ENCODE results near the gene ASCL1. TPM values are rescaled to one million over a fixed set of nuclear protein-coding genes. Genes with fewer than 3 reads are reported as not detected.

ASCL1 gene
- total RNA-seq, 3 donors from 2014 or later (not counting 1 experiment from before 2014, with no cell fraction given): not detected

DNA sequence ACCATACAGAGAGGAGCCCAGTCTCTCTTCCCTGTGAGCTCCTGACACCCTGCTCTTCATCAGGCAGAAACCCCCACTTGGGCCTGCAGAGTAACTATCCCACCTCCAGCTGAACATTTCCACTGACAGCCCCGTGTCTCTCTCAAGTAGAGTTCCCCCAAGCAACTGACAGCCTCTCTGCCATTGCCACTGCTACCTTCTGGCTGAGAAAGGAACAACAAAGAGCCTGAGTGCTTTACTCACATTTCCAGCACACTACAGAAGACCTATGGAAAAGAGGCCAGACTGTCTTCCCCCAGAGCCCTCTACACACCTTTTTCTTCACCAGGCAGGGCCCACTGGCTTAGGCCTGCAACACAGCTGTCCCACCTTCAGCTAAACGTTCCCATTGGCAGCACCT, 18.4 kb upstream of the ASCL1 start:
- Mint-ChIP-seq H3K36me3 (no peaks in the 10 kb centered on the region), H3K27me3 (ENCODE audit: low read depth in 2 of 2) (no peaks in the 10 kb centered on the region), H3K4me3 (no peak overlapping the region), H3K9me3 (no peaks in the 10 kb centered on the region), H3K4me1 (no peaks in the 10 kb centered on the region), H3K27ac (no peak overlapping the region)
- Histone ChIP-seq H3K27me3 (ENCODE audit: control insufficient read depth, insufficient read depth, low read length) (no peaks in the 10 kb centered on the region), H3K4me1 (ENCODE audit: control insufficient read depth, insufficient read depth, low read length) (no peaks in the 10 kb centered on the region), H3K27ac (ENCODE audit: low read length) (no peak overlapping the region), H3K36me3 (ENCODE audit: control insufficient read depth, insufficient read depth, low read length) (no peaks in the 10 kb centered on the region), H3K9me3 (ENCODE audit: control insufficient read depth, insufficient read depth, low read length) (peaks cover 3% of the 10 kb centered on the region), H3K4me3 (ENCODE audit: low read length) (no peak overlapping the region)
- 66% methylated on average over 2 of the region's 2 CpGs for WGBS (ENCODE audit: insufficient coverage)
- no peak for DNase-seq
- ATAC-seq: no peak
- TF ChIP-seq CTCF (IDR thresholded peaks at IDR 0.05): no peak
- intact Hi-C loops (cut with micrococcal nuclease): no loop called here

DNA sequence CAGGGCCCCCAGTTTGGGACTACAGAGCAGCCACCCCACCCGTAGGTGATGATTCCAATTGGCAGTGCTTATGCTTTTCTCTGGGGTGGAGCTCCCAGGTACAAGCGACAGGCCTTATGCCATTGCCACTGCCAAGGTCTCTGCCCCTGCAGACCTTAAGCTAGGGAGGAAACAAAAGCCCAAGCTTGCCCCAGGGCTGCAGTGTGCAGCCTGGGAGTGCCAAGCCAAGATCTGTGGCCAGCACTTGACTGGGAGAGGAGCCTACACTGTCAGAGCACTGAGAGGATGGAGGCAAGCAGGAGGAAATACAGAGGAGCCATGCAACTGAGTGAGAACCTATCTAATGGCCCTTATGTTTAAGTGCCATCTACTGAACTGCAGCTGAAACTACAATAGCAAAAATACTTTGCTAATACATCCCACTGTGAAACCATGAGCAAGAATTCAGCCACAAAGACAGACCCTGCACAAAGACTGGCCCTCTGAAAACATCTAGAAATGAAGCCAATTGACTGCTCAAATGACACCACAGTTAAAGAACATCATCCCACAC, 17.7 kb upstream of the ASCL1 start:
- Histone ChIP-seq H3K4me1 (ENCODE audit: control insufficient read depth, insufficient read depth, low read length) (no peaks in the 10 kb centered on the region), H3K9me3 (ENCODE audit: control insufficient read depth, insufficient read depth, low read length) (peaks cover 3% of the 10 kb centered on the region), H3K27ac (ENCODE audit: low read length) (no peak overlapping the region), H3K36me3 (ENCODE audit: control insufficient read depth, insufficient read depth, low read length) (no peaks in the 10 kb centered on the region), H3K4me3 (ENCODE audit: low read length) (no peak overlapping the region), H3K27me3 (ENCODE audit: control insufficient read depth, insufficient read depth, low read length) (no peaks in the 10 kb centered on the region)
- H3K27me3 Mint-ChIP-seq (ENCODE audit: low read depth in 2 of 2): no peaks in the 10 kb centered on the region
- H3K27ac Mint-ChIP-seq: no peak overlapping the region
- H3K4me1 Mint-ChIP-seq: no peaks in the 10 kb centered on the region
- intact Hi-C loops (cut with micrococcal nuclease): no loop called here
- no peak for ATAC-seq
- WGBS (ENCODE audit: insufficient coverage): 61% methylated on average over 2 of the region's 2 CpGs
- H3K4me3 Mint-ChIP-seq: no peak overlapping the region
- TF ChIP-seq CTCF (IDR thresholded peaks at IDR 0.05): no peak
- no peaks in the 10 kb centered on the region for H3K36me3 Mint-ChIP-seq
- no peak for DNase-seq
- peaks cover 0 to 2% of the 10 kb centered on the region in 2 donors for H3K9me3 Mint-ChIP-seq

DNA sequence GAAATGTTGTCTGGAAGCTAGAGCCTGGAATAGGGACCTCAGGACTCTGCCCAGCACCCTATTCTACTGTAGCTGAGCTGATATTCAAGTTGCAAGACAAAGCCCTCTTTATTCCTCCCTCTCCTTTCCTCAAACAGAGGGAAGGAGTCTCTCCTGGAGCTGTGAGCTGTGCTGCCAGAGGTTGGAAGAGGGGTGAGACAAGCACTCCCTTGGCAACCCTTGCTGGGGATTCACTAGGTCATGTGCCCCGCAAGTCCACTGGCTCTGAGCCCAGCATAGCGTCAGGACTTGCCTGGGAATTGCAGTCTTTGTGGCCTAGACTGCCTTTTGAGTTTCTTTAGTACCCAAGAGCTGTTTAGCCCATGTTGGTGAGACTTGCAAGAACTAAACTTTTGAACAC, 11.4 kb upstream of the ASCL1 start:
- H3K27me3 Mint-ChIP-seq (ENCODE audit: low read depth in 2 of 2): peaks cover 11 to 23% of the 10 kb centered on the region in 2 donors
- H3K4me3 ChIP-seq (ENCODE audit: low read length): no peak overlapping the region
- H3K4me1 Mint-ChIP-seq: no peaks in the 10 kb centered on the region
- no peak overlapping the region for H3K27ac ChIP-seq (ENCODE audit: low read length)
- no peaks in the 10 kb centered on the region for H3K4me1 ChIP-seq (ENCODE audit: control insufficient read depth, insufficient read depth, low read length)
- H3K36me3 ChIP-seq (ENCODE audit: control insufficient read depth, insufficient read depth, low read length): no peaks in the 10 kb centered on the region
- intact Hi-C loops (cut with micrococcal nuclease): no loop called here
- peaks cover under 1% of the 10 kb centered on the region for H3K27me3 ChIP-seq (ENCODE audit: control insufficient read depth, insufficient read depth, low read length)
- no peaks in the 10 kb centered on the region for H3K9me3 ChIP-seq (ENCODE audit: control insufficient read depth, insufficient read depth, low read length)
- no peak for TF ChIP-seq CTCF (IDR thresholded peaks at IDR 0.05)
- H3K27ac Mint-ChIP-seq: no peak overlapping the region
- H3K36me3 Mint-ChIP-seq: no peaks in the 10 kb centered on the region
- ATAC-seq (no peak), DNase-seq (no peak)
- H3K4me3 Mint-ChIP-seq: no peak overlapping the region
- H3K9me3 Mint-ChIP-seq: peaks cover 0 to 2% of the 10 kb centered on the region in 2 donors
- WGBS (ENCODE audit: insufficient coverage): 66% methylated on average over 2 of the region's 2 CpGs

- Mint-ChIP-seq H3K4me3 (no peak overlapping the region), H3K27ac (no peak overlapping the region), H3K4me1 (no peaks in the 10 kb centered on the region), H3K27me3 (ENCODE audit: low read depth in 2 of 2) (peaks cover 17 to 31% of the 10 kb centered on the region in 2 donors), H3K36me3 (no peaks in the 10 kb centered on the region), H3K9me3 (peaks cover 0 to 2% of the 10 kb centered on the region in 2 donors)
- intact Hi-C loops (cut with micrococcal nuclease): loop anchor here (1.0 kb wide), 1 partner anchor 599 kb away; no protein-coding TSS in a partner anchor
- H3K36me3 ChIP-seq (ENCODE audit: control insufficient read depth, insufficient read depth, low read length): no peaks in the 10 kb centered on the region
- H3K4me1 ChIP-seq (ENCODE audit: control insufficient read depth, insufficient read depth, low read length): no peaks in the 10 kb centered on the region
- DNase-seq (peak in 1 of 2 donors; percentile 69), ATAC-seq (no peak)
- peak; percentile 68 for TF ChIP-seq CTCF (IDR thresholded peaks at IDR 0.05)
- H3K4me3 ChIP-seq (ENCODE audit: low read length): no peak overlapping the region
- H3K27me3 ChIP-seq (ENCODE audit: control insufficient read depth, insufficient read depth, low read length): peaks cover 2% of the 10 kb centered on the region
- 3% methylated on average over 11 of the region's 11 CpGs for WGBS (ENCODE audit: insufficient coverage)
- no peaks in the 10 kb centered on the region for H3K9me3 ChIP-seq (ENCODE audit: control insufficient read depth, insufficient read depth, low read length)
- H3K27ac ChIP-seq (ENCODE audit: low read length): no peak overlapping the region
These were observed 8.5 kb upstream of the ASCL1 start for GRCh38 chr12:102948941-102949352.
